Measurements from ENCODE around the gene PHYKPL.

Gene PHYKPL

GRCh38 chr5:178218237-178218776 lies 14.3 kb downstream of the PHYKPL start:
- H3K4me3 ChIP-seq (ENCODE audit: low read length) = no peak overlapping the region
- WGBS = 84% methylated on average over 5 of the region's 5 CpGs
- peaks cover 72% of the 10 kb centered on the region for H3K36me3 ChIP-seq (ENCODE audit: insufficient read depth, low read length)
- no peaks in the 10 kb centered on the region for H3K27me3 ChIP-seq (ENCODE audit: insufficient read depth, low read length)
- no peak overlapping the region for H3K9ac ChIP-seq (ENCODE audit: low read depth, low read length)
- peak overlapping the region; percentile 13; the same call in 1 of the 2 replicates for H3K27ac ChIP-seq (ENCODE audit: low read depth, low read length)
- peaks cover 3% of the 10 kb centered on the region for H3K4me1 ChIP-seq (ENCODE audit: insufficient read depth, low read length)
- H3K9me3 ChIP-seq (ENCODE audit: insufficient read depth, low read depth, low read length) = no peaks in the 10 kb centered on the region

GRCh38 chr5:178216779-178217178 lies 15.8 kb downstream of the PHYKPL start:
- 97% methylated on average over 3 of the region's 3 CpGs for WGBS
- peaks cover 80% of the 10 kb centered on the region for H3K36me3 ChIP-seq (ENCODE audit: insufficient read depth, low read length)

DNA sequence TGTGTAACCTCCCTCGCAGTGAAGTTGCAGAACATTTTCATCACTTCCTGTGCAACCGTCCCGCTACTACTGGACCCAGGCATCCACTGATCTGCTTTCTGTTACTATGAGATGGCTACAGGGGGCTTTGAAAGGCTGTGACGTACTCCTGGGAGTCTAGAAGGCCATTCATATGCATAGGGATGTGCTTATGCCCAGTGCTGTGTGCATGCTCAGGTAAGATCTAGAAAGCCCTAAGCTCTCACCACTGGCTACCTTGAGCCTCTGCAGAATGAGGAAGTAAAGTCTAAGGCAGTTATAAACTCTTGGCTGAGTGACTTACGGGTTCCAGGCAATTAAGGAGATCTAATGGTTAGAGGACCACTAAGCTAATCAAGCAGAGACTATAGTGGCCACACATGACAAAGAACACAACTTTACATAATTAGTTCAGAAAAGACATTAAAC lies 16.5 kb downstream of the PHYKPL start:
- H3K36me3 ChIP-seq (ENCODE audit: insufficient read depth, low read length) = peaks cover 80% of the 10 kb centered on the region
- H3K4me3 ChIP-seq (ENCODE audit: low read length) = no peak overlapping the region
- H3K4me1 ChIP-seq (ENCODE audit: insufficient read depth, low read length) = no peaks in the 10 kb centered on the region; the same call in 1 of the 2 replicates
- no peak overlapping the region for H3K27ac ChIP-seq (ENCODE audit: low read depth, low read length)
- 92% methylated on average over 5 of the region's 5 CpGs for WGBS
- no peaks in the 10 kb centered on the region for H3K27me3 ChIP-seq (ENCODE audit: insufficient read depth, low read length)
- H3K9me3 ChIP-seq (ENCODE audit: insufficient read depth, low read depth, low read length) = no peaks in the 10 kb centered on the region
- H3K9ac ChIP-seq (ENCODE audit: low read depth, low read length) = no peak overlapping the region

More at GRCh38 chr5:178216779-178217178, 15.8 kb downstream of the PHYKPL start:
- Histone ChIP-seq H3K9ac (ENCODE audit: low read depth, low read length) (no peak overlapping the region), H3K4me1 (ENCODE audit: insufficient read depth, low read length) (no peaks in the 10 kb centered on the region; the same call in 1 of the 2 replicates), H3K9me3 (ENCODE audit: insufficient read depth, low read depth, low read length) (no peaks in the 10 kb centered on the region), H3K27ac (ENCODE audit: low read depth, low read length) (no peak overlapping the region), H3K27me3 (ENCODE audit: insufficient read depth, low read length) (no peaks in the 10 kb centered on the region), H3K4me3 (ENCODE audit: low read length) (no peak overlapping the region)

DNA sequence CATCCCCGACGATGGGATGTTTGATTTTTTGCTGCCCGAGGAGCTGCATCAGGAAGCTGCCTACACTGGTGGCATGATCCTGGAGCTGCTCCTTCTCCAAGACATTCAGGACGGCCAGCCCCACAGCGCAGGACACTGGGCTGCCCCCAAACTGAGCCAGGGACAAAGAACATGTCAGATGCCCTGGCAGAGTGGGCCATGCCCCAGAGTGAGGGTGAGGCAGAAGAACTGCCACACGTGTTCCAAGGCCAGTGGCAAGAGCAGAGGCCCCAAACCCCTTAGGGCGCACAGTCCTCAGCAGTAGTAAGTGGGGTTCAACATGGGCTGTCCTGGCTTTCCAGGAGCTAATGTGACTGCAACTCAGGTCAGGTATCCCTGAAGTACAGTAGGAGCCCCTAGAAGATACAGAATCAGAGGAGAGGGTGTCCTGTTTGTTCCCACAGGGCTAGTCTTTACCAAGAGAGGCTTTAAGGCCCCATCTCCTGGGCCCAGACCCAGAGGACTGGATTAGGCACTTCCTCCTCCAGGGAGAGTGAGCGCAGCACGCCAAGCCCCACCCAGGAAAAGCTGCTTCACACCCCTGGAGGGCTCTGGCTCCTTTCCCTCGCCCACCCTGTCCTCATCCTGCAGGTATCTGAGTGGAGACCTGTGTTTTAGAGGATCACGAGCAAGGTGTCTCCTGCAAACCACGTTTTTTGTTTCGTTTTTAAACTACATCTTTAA lies 17.2 kb downstream of the PHYKPL start:
- Histone ChIP-seq H3K4me1 (ENCODE audit: insufficient read depth, low read length) (no peaks in the 10 kb centered on the region; the same call in 1 of the 2 replicates), H3K36me3 (ENCODE audit: insufficient read depth, low read length) (peaks cover 80% of the 10 kb centered on the region), H3K27me3 (ENCODE audit: insufficient read depth, low read length) (no peaks in the 10 kb centered on the region), H3K27ac (ENCODE audit: low read depth, low read length) (no peak overlapping the region), H3K9me3 (ENCODE audit: insufficient read depth, low read depth, low read length) (no peaks in the 10 kb centered on the region), H3K4me3 (ENCODE audit: low read length) (no peak overlapping the region), H3K9ac (ENCODE audit: low read depth, low read length) (no peak overlapping the region)
- 86% methylated on average over 12 of the region's 13 CpGs for WGBS

DNA sequence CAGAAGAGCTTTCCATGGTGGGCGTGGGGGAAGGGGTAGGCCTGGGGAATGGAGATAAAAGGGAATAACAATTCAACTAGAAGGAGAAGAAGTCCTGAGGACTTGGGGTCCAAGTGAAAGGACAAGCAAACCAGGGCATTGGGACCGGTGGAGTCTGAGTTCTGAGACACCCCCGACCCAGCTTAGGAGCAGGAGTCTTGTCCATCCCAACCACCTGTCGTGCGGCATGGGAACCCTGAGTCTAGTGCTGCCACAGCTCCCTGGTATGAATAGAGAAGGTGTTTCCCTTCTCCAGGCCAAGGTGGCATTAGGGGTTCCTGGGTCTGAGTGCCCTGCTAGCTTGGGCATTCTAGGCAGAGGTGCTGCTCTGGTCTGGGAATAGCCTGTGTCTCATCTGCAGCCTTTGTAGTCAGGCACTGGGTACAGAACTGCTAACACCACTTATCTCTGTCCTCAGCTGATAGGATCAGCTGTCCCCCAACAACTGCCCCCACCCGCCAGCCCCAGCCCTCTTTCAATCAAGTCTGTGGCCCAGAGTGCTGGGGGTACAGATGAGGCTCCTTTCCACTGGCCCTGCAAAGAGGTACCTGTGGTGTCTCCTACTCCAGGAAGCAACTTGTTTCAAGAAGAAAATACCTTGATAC lies 18.3 kb downstream of the PHYKPL start:
- WGBS = 94% methylated on average over 6 of the region's 6 CpGs
- Histone ChIP-seq H3K4me1 (ENCODE audit: insufficient read depth, low read length) (no peaks in the 10 kb centered on the region; the same call in 1 of the 2 replicates), H3K4me3 (ENCODE audit: low read length) (no peak overlapping the region), H3K36me3 (ENCODE audit: insufficient read depth, low read length) (peaks cover 90% of the 10 kb centered on the region), H3K9me3 (ENCODE audit: insufficient read depth, low read depth, low read length) (no peaks in the 10 kb centered on the region), H3K27ac (ENCODE audit: low read depth, low read length) (no peak overlapping the region), H3K9ac (ENCODE audit: low read depth, low read length) (no peak overlapping the region), H3K27me3 (ENCODE audit: insufficient read depth, low read length) (no peaks in the 10 kb centered on the region)

DNA sequence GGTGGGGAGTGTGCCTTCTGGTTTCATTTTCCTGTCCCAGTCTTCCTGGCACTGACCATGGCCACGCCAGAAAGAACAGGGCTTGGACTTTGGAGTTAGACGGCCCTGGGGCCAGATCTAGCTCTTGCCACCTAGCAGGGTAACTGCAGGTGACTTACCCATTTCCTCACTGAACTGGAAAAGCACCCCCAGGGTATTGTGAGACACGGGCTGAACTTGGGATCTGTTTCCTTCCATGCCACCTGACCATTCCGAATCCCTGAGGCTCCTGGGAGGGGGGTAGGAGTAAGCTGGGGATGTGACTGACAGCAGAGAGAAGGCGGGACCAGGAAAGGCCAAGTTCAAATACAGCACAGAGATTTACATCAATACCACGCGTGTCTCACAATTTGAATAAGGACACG lies 18.9 kb downstream of the PHYKPL start:
- no peak overlapping the region for H3K27ac ChIP-seq (ENCODE audit: low read depth, low read length)
- no peaks in the 10 kb centered on the region for H3K27me3 ChIP-seq (ENCODE audit: insufficient read depth, low read length)
- no peak overlapping the region for H3K4me3 ChIP-seq (ENCODE audit: low read length)
- H3K9me3 ChIP-seq (ENCODE audit: insufficient read depth, low read depth, low read length) = no peaks in the 10 kb centered on the region
- no peaks in the 10 kb centered on the region; the same call in 1 of the 2 replicates for H3K4me1 ChIP-seq (ENCODE audit: insufficient read depth, low read length)
- WGBS = 87% methylated on average over 8 of the region's 8 CpGs
- peaks cover 90% of the 10 kb centered on the region for H3K36me3 ChIP-seq (ENCODE audit: insufficient read depth, low read length)
- no peak overlapping the region for H3K9ac ChIP-seq (ENCODE audit: low read depth, low read length)

DNA sequence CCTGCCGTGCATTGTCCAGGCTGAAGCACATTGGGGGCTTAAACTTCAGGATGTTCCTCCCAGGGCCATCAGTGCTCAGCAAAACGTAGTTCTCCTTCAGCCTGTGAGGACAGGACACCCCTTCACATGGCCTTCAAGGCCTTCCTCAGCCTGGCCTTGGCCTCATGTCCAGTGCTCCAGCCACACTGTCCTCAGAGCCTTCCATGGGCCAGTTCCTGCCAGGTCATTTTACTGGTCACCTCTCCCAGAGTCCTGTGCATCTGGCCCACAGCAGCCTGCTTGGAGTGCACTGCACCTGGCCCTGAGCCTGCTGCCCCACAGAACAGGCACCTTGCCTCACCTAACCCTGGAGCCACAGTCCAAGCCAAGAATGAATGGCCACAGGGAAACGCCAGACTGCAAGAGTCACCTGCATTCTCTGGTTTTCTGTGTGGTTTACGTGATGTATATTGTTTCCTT lies 19.6 kb downstream of the PHYKPL start:
- Histone ChIP-seq H3K36me3 (ENCODE audit: insufficient read depth, low read length) (peaks cover 90% of the 10 kb centered on the region), H3K27ac (ENCODE audit: low read depth, low read length) (peak overlapping the region; percentile 9; the same call in 1 of the 2 replicates), H3K27me3 (ENCODE audit: insufficient read depth, low read length) (no peaks in the 10 kb centered on the region), H3K4me1 (ENCODE audit: insufficient read depth, low read length) (no peaks in the 10 kb centered on the region; the same call in 1 of the 2 replicates), H3K9ac (ENCODE audit: low read depth, low read length) (no peak overlapping the region), H3K9me3 (ENCODE audit: insufficient read depth, low read depth, low read length) (no peaks in the 10 kb centered on the region), H3K4me3 (ENCODE audit: low read length) (no peak overlapping the region)
- WGBS = 67% methylated on average over 4 of the region's 4 CpGs

GRCh38 chr5:178212241-178213002 lies 20.2 kb downstream of the PHYKPL start:
- H3K4me1 ChIP-seq (ENCODE audit: insufficient read depth, low read length) = no peaks in the 10 kb centered on the region; the same call in 1 of the 2 replicates
- no peak overlapping the region for H3K4me3 ChIP-seq (ENCODE audit: low read length)
- 98% methylated on average over 3 of the region's 3 CpGs for WGBS
- H3K9ac ChIP-seq (ENCODE audit: low read depth, low read length) = no peak overlapping the region
- H3K27me3 ChIP-seq (ENCODE audit: insufficient read depth, low read length) = no peaks in the 10 kb centered on the region
- H3K9me3 ChIP-seq (ENCODE audit: insufficient read depth, low read depth, low read length) = no peaks in the 10 kb centered on the region
- peak overlapping the region; percentile 9; the same call in 1 of the 2 replicates for H3K27ac ChIP-seq (ENCODE audit: low read depth, low read length)
- peaks cover 97% of the 10 kb centered on the region for H3K36me3 ChIP-seq (ENCODE audit: insufficient read depth, low read length)

DNA sequence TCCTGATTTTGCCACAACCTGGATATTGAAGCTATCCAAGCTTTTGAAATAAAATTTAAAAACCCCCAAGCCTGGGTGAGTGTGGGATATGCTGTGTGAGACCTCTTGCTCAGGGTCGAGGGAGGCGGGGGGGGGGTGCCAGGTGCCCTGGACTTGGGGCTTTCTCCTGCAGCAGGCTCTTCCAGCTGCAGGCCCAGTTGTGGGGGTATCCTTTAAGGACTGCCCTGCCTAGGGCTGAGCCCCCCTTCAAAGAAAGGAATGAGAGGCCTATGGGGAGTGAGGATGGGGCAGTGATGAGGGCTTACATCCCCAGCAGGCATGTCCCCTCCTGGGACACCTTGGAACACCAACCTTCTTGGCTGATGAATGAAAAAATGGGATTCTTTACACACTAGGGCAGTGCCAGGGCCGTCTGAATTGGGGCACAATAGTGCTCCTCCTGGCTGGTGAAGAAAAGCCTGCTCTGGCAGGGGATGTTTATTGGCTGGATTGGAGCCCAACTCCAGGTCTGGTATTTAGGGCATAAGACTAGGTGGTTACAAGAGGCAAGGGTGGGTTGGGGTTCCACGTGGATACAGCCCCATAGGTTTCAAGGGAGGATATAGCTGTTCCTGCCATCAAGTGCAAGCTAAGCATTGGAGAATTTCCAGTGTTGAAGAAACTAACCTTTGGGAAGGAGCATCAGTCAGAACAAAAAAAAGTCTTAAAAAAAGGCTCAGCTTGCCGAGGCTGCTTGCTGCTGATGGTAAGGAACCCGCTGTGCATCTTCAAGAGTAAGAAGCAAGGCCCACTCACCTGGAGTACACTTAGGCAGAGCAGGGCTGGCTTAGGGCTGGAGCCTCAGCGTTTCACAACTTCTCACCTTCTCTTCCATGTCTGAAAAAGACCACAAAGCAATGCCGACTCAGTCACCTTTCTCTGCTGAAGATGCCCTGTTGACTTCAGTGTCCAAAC lies 21.2 kb downstream of the PHYKPL start:
- Histone ChIP-seq H3K9me3 (ENCODE audit: insufficient read depth, low read depth, low read length) (no peaks in the 10 kb centered on the region), H3K36me3 (ENCODE audit: insufficient read depth, low read length) (peaks cover 100% of the 10 kb centered on the region), H3K9ac (ENCODE audit: low read depth, low read length) (no peak overlapping the region), H3K4me1 (ENCODE audit: insufficient read depth, low read length) (peaks cover 5% of the 10 kb centered on the region; the same call in 1 of the 2 replicates), H3K27ac (ENCODE audit: low read depth, low read length) (no peak overlapping the region; the same call in 1 of the 2 replicates), H3K27me3 (ENCODE audit: insufficient read depth, low read length) (no peaks in the 10 kb centered on the region), H3K4me3 (ENCODE audit: low read length) (no peak overlapping the region)
- 90% methylated on average over 8 of the region's 8 CpGs for WGBS

DNA sequence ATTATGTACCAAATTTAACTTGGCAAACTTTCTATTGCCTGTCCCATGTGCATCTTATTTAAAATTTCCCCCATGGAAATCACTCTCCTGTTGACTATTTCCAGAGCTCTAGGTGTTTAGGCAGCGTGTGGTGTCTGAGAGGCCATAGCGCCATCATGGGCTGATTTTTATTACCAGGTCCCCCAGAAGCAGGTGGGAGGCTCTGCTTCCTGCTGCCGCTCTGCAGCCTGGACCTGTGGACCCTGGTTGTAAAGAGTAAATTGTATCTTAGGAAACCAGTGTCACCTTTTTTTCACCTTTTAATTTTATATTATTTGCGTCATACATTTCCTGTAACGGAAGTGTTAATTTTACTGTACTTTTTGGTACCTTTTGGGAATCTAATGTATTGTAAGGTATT lies 21.9 kb downstream of the PHYKPL start:
- Histone ChIP-seq H3K36me3 (ENCODE audit: insufficient read depth, low read length) (peaks cover 100% of the 10 kb centered on the region), H3K27me3 (ENCODE audit: insufficient read depth, low read length) (no peaks in the 10 kb centered on the region), H3K9ac (ENCODE audit: low read depth, low read length) (no peak overlapping the region), H3K4me3 (ENCODE audit: low read length) (no peak overlapping the region), H3K9me3 (ENCODE audit: insufficient read depth, low read depth, low read length) (no peaks in the 10 kb centered on the region), H3K4me1 (ENCODE audit: insufficient read depth, low read length) (peaks cover 12% of the 10 kb centered on the region), H3K27ac (ENCODE audit: low read depth, low read length) (no peak overlapping the region)
- WGBS = over 99% methylated on average over 5 of the region's 5 CpGs

Measured in HUES64 (cell line).